Measurements from ENCODE around the gene CXCR1.
A peak's percentile ranks its signal among the peaks of the same experiment; 100 is the strongest.

The CXCR1 gene

DNA sequence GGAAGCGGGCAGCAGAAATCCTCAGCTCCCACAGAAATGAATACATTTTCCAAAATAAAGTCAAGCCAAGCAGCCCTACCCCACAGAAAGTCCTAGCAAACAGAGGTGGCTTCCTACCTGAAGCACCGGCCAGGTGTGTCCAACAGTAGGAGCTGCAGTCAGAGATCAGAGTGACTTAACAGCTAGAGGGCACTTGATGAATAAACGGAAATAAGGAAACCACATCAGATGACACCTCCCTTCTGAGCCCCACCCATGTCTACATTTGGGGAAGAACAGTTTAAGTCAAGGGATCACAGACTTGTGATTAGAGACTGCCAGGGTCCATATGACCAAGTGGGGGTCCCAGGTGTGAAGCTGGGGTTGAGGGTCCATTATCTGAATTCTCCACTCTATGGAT is at the start of gene CXCR1:
TSS of gene CXCR1 (minus strand) at position 172 of the 400 bp plus-strand sequence. CDS start 1,751 bp downstream, outside the sequence.
- Mint-ChIP-seq H3K36me3 (ENCODE audit: low read depth) (no peaks in the 10 kb centered on the region), H3K27ac (no peak within 1 kb of the TSS), H3K4me1 (ENCODE audit: low read depth) (peaks cover 20% of the 10 kb centered on the region), H3K27me3 (peaks cover 4% of the 10 kb centered on the region), H3K9me3 (no peaks in the 10 kb centered on the region), H3K4me3 (no peak within 1 kb of the TSS)

DNA sequence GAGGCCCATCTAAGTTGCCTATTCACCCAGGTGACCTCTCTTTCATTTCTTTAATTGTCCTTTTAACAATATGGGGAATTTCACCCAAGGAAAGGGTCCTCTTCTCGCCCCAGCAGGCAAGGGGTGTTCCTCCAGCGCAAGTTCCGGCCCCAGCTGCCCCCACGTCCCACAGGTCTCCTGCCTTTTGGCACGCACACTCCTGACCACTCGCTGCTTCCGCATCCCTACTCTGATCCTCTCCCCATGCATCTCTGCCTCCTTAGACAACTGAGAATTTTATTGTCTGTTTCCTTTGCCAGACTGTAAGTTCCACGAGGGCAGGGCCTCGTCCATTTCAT is 49.5 kb upstream of the CXCR1 start:
- Mint-ChIP-seq H3K4me1 (ENCODE audit: low read depth) (peaks cover 42% of the 10 kb centered on the region), H3K36me3 (ENCODE audit: low read depth) (peaks cover 34% of the 10 kb centered on the region), H3K4me3 (peak overlapping the region; percentile 97), H3K27ac (peak overlapping the region; percentile 93), H3K9me3 (no peaks in the 10 kb centered on the region), H3K27me3 (no peaks in the 10 kb centered on the region)

DNA sequence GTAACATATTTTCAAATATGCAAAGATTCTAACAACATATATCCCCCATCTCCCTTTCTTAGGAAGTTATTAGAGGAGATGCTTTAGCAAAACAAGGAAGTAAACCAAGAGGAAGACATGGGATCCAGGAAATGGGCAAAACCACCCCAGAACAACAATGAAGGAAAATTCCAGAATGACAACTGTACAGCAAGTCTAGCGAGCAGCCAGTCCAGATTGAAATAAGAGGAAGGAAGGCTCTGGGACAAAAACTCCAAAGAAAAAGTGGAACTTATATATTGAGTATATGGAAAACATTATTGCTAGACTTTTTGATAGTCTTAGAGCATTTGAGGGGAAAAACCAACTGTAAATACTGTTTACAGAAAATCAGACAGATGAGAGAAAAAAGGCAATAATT is 47.4 kb upstream of the CXCR1 start:
- H3K4me3 Mint-ChIP-seq = no peak overlapping the region
- peaks cover 20% of the 10 kb centered on the region for H3K4me1 Mint-ChIP-seq (ENCODE audit: low read depth)
- peak overlapping the region; percentile 26 for H3K27ac Mint-ChIP-seq
- peaks cover 20% of the 10 kb centered on the region for H3K36me3 Mint-ChIP-seq (ENCODE audit: low read depth)
- peaks cover 6% of the 10 kb centered on the region for H3K9me3 Mint-ChIP-seq
- H3K27me3 Mint-ChIP-seq = no peaks in the 10 kb centered on the region

DNA sequence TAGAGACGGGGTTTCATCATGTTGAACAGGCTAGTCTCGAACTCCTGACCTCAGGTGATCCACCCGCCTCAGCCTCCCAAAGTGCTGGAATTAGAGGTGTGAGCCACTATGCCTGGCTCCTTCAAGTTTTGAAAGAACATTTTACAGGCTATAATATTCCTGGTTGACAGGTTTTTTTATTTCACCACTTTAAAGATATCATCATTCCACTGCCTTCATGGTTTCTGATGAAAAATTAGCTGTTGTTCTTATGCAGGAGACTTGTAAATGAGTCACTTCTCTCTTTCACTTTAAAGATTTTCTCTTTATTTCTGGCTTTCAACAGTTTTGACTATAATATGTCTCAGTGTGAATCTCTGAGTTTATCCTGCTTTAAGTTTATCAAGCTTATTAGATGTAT is 42.3 kb upstream of the CXCR1 start:
- Mint-ChIP-seq H3K27ac (no peak overlapping the region), H3K27me3 (no peaks in the 10 kb centered on the region), H3K36me3 (ENCODE audit: low read depth) (peaks cover 5% of the 10 kb centered on the region), H3K9me3 (peaks cover 6% of the 10 kb centered on the region), H3K4me3 (no peak overlapping the region), H3K4me1 (ENCODE audit: low read depth) (no peaks in the 10 kb centered on the region)

DNA sequence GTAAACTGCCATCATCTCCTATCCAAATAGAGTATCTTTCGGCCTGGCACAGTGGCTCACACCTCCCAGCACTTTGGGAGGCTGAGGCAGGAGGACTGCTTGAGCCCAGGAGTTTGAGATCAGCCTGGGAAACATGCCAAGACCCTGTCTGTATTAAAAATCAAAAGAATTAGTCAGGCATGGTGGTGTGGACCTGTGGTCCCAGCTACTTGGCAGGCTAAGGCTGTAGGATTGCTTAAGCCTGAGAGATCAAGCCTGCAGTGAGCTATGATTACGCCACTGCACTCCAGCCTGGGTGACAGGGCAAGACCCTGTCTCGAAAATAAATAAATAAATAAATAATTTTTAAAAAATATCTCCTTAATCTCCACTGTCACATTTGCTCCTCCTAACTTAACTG is 35.5 kb upstream of the CXCR1 start:
- Mint-ChIP-seq H3K4me1 (ENCODE audit: low read depth) (no peaks in the 10 kb centered on the region), H3K4me3 (no peak overlapping the region), H3K27ac (no peak overlapping the region), H3K27me3 (peaks cover 4% of the 10 kb centered on the region), H3K36me3 (ENCODE audit: low read depth) (no peaks in the 10 kb centered on the region), H3K9me3 (no peaks in the 10 kb centered on the region)

DNA sequence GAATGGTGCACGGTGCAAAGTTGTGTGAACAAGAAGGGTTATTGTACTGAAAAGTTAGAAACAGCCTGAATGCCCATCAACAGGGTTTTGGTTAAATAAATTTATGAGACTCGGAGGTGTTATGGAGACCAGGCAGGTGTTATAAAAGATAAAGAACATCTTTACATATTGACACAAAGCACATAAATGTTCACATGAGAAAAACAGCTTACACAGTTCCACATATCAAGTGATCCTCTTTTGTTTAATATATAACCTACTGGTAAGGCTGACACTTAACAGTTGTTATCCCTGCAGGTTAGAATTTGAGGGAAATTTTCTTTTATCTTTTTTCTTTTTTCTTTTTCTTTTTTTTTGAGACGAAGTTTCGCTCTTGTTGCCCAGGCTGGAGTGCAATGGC is 30.2 kb upstream of the CXCR1 start:
- peaks cover 4% of the 10 kb centered on the region for H3K27me3 Mint-ChIP-seq
- no peaks in the 10 kb centered on the region for H3K36me3 Mint-ChIP-seq (ENCODE audit: low read depth)
- no peak overlapping the region for H3K4me3 Mint-ChIP-seq
- no peak overlapping the region for H3K27ac Mint-ChIP-seq
- H3K9me3 Mint-ChIP-seq = no peaks in the 10 kb centered on the region
- H3K4me1 Mint-ChIP-seq (ENCODE audit: low read depth) = no peaks in the 10 kb centered on the region

DNA sequence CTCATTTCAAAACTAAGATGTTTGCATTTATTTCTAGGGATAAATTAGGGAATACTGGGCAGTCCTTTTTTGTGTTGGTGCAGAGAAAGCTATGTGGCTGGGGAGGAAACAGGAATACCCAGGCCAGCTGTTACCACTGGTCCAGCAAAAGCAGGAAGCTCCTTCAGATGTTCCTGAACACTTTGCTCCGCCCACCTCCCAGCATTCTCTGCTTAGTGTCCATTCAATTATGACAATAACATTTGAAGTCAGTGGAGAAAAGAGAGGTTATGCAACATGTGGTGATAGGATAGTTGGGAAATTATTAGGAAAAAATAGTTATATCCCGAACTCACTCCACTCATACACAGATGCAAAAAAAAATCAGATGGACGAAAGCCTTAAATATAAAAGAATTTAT is 28.1 kb upstream of the CXCR1 start:
- no peaks in the 10 kb centered on the region for H3K9me3 Mint-ChIP-seq
- no peak overlapping the region for H3K27ac Mint-ChIP-seq
- H3K36me3 Mint-ChIP-seq (ENCODE audit: low read depth) = no peaks in the 10 kb centered on the region
- H3K27me3 Mint-ChIP-seq = peaks cover 4% of the 10 kb centered on the region
- no peaks in the 10 kb centered on the region for H3K4me1 Mint-ChIP-seq (ENCODE audit: low read depth)
- no peak overlapping the region for H3K4me3 Mint-ChIP-seq

DNA sequence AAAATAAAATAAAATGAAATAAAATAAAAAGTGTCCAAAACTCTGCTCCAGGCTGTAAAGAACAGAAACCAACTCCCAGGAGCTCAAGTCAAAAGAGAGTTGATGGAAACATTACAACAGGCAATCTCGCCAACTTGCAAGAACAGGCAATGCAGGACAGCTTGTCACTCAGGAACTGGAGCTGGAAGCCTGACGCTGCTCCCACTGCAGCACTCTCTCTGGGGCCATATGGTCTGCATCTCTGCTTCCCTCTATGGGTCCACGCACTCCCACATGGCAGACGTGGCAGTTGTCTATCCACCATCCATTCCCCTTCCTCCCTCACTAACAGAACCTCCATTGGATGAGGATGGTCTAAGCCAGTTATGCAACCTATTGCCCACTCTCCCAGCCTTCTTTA is 26.9 kb upstream of the CXCR1 start:
- H3K36me3 Mint-ChIP-seq (ENCODE audit: low read depth) = no peaks in the 10 kb centered on the region
- H3K27ac Mint-ChIP-seq = no peak overlapping the region
- no peaks in the 10 kb centered on the region for H3K4me1 Mint-ChIP-seq (ENCODE audit: low read depth)
- H3K27me3 Mint-ChIP-seq = peaks cover under 1% of the 10 kb centered on the region
- H3K4me3 Mint-ChIP-seq = no peak overlapping the region
- no peaks in the 10 kb centered on the region for H3K9me3 Mint-ChIP-seq

DNA sequence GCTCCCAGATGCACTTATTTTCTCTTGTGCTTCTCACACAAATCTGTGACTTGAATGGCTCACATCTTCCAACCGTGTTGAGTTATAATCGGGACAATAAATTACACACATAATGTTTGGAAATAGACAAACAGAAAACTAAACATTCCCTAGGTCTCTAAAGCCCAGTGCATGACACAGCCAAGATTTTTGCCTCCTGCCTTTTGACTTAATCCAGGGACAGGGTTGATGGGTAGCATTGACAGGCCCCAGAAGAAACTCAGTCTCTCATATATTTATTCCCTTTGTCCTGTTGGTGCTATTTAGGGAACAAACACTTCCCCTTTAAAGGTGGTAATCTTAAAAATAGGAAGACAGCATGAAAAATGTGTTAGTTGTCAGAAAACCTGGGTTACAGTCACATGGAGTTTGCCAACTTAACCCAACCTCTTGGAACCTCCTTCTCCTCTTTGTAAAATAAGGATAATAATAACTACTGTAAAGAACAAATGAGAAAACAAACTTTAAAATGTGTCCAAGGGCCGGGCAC is 26.2 kb upstream of the CXCR1 start:
- H3K27ac Mint-ChIP-seq = no peak overlapping the region
- no peak overlapping the region for H3K4me3 Mint-ChIP-seq
- no peaks in the 10 kb centered on the region for H3K4me1 Mint-ChIP-seq (ENCODE audit: low read depth)
- no peaks in the 10 kb centered on the region for H3K9me3 Mint-ChIP-seq
- H3K36me3 Mint-ChIP-seq (ENCODE audit: low read depth) = no peaks in the 10 kb centered on the region
- no peaks in the 10 kb centered on the region for H3K27me3 Mint-ChIP-seq

DNA sequence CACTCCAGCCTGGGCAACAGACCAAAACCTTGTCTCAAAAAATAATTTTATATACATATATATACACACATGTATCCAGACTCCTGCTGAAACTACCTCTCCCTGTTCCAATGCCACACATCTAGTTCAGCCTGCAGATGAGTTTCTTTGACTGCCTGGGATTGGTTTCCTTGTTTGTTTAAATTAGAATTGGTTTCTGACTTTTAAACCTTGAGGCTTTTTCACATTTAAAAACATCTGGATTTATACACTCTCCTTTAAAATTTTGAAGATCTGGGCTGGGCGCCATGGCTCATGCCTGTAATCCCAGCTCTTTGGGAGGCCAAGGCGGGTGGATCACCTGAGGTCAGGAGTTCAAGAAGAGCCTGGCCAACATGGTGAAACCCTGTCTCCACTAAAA is 21.8 kb upstream of the CXCR1 start:
- no peak overlapping the region for H3K4me3 Mint-ChIP-seq
- H3K27me3 Mint-ChIP-seq = no peaks in the 10 kb centered on the region
- H3K36me3 Mint-ChIP-seq (ENCODE audit: low read depth) = no peaks in the 10 kb centered on the region
- H3K27ac Mint-ChIP-seq = no peak overlapping the region
- H3K4me1 Mint-ChIP-seq (ENCODE audit: low read depth) = peaks cover 4% of the 10 kb centered on the region
- H3K9me3 Mint-ChIP-seq = no peaks in the 10 kb centered on the region

DNA sequence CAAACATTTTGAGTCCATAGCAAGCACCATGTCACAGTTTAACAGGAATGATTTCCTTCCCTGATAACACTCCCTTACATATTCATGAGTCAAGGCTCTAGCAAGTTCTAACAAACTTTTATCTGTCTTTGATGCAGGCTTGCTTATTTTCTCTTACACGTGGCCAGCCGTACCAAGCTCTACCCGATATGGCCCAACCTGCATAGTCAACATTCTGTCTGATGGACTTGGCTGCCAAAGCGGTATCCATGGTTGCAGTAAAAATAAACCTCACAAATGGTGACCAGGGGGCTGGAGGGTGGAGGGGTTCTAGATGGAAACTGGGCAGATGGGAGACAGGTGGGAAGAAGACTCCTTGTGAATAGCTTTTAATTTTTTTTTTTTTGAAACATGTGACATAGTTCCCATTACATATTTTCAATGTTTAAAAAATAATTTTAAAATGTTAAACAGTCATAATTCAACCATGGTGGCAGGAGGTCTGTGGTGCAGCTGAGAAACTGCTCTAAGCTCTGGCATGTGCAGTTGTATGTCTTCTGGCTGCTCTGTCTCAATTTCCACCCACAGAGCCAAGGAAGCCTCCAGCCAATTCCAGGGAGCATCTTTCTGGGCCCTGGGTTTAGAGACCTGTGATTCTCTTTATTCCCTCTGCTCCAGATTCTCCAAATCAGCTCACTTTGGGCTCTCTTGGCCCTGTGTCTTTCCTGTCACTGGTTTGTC is 20.7 kb upstream of the CXCR1 start:
- H3K27ac Mint-ChIP-seq = no peak overlapping the region
- H3K4me3 Mint-ChIP-seq = no peak overlapping the region
- no peaks in the 10 kb centered on the region for H3K27me3 Mint-ChIP-seq
- no peaks in the 10 kb centered on the region for H3K9me3 Mint-ChIP-seq
- H3K4me1 Mint-ChIP-seq (ENCODE audit: low read depth) = peaks cover 4% of the 10 kb centered on the region
- no peaks in the 10 kb centered on the region for H3K36me3 Mint-ChIP-seq (ENCODE audit: low read depth)

DNA sequence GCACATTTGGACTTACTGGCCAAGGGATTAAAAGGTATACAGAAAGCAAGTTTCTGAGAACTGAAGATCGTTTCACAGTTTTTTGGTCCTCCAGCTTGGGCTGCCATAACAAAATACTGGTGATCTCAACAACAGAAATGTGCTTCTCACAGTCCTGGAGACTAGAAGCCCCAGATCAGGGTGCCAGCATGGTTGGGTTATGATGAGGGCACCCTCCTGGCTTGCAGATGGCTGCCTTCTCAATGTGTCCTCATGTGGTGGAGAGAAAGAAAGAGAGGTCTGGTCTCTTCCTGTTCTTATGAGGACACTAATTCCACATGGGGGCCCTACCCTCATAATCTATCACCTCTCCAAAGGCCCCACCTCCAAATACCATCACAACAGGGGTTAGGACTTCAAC is 20.1 kb upstream of the CXCR1 start:
- no peaks in the 10 kb centered on the region for H3K9me3 Mint-ChIP-seq
- H3K4me3 Mint-ChIP-seq = no peak overlapping the region
- H3K36me3 Mint-ChIP-seq (ENCODE audit: low read depth) = no peaks in the 10 kb centered on the region
- H3K4me1 Mint-ChIP-seq (ENCODE audit: low read depth) = peaks cover 4% of the 10 kb centered on the region
- H3K27ac Mint-ChIP-seq = no peak overlapping the region
- H3K27me3 Mint-ChIP-seq = no peaks in the 10 kb centered on the region

DNA sequence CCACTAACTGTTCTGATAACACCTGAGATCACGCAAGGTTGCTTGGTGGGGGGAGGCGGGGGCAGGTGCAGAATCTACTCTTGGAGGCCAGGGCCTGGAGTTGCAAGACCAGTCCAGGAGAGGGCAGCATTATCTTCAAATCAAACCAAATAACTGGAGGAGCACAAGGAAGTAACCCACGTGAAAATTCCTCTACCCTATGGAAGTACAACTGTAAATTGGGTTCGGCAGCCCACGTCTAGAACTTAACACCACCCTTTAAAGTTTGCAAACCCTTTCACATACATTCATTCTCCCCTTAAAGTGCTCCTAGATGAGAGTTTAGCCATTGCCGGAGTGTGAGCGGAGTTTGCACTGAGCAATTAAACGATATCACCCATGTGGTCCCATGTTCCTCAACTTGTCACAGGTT is 19.6 kb upstream of the CXCR1 start:
- H3K27me3 Mint-ChIP-seq = no peaks in the 10 kb centered on the region
- H3K36me3 Mint-ChIP-seq (ENCODE audit: low read depth) = no peaks in the 10 kb centered on the region
- peaks cover 4% of the 10 kb centered on the region for H3K4me1 Mint-ChIP-seq (ENCODE audit: low read depth)
- no peaks in the 10 kb centered on the region for H3K9me3 Mint-ChIP-seq
- peak overlapping the region; percentile 6 for H3K27ac Mint-ChIP-seq
- no peak overlapping the region for H3K4me3 Mint-ChIP-seq

DNA sequence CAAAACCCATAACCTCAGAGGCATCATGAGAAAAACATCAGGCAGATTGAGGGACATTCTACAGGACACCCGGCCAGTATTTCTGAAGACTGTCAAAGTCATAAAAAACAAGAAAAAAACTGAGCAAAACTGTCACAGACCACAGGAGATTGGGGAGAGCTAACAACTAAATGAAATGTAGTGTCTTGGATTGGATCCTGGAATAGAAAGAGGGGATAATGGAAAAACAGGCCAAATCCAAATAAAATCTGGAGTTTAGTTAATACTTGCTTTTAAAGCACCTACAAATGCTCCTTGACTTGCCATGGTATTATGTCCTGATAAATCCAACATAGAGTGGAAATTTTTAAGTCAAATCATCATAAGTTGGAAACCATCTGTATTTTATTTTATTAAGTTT is 17.6 kb upstream of the CXCR1 start:
- no peaks in the 10 kb centered on the region for H3K36me3 Mint-ChIP-seq (ENCODE audit: low read depth)
- H3K27ac Mint-ChIP-seq = no peak overlapping the region
- H3K9me3 Mint-ChIP-seq = no peaks in the 10 kb centered on the region
- peaks cover 4% of the 10 kb centered on the region for H3K4me1 Mint-ChIP-seq (ENCODE audit: low read depth)
- no peaks in the 10 kb centered on the region for H3K27me3 Mint-ChIP-seq
- no peak overlapping the region for H3K4me3 Mint-ChIP-seq

DNA sequence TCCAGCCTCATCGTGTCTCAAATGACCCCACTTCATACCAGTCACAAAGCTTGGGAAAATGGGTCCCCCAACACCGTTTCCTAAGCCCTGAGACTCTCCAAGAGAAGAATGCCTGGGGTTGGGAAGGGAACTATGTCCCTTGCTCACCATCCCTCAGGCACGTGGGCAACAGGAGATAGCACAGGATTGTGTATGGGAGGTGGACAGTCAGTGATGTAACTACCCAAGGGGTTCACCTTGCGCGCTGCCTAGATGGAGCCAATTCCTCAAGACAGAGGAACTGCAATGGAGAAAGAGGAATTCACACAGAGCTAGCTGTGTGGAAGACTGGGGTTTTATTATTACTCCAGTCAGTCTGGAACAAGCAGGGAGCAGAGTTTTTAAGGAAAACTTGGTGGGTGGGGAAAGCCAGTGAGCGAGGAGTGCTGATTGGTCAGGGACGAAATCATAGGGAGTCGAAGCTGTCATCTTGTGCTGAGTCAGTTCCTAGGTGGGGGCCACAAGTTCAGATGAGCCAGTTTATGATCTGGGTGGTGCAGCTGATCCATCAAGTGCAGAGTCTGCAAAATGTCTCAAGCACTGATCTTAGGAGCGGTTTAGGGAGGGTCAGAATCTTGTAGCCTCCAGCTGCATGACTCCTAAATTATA is 13.8 kb upstream of the CXCR1 start:
- H3K4me3 Mint-ChIP-seq = no peak overlapping the region
- H3K36me3 Mint-ChIP-seq (ENCODE audit: low read depth) = no peaks in the 10 kb centered on the region
- no peaks in the 10 kb centered on the region for H3K9me3 Mint-ChIP-seq
- peaks cover 4% of the 10 kb centered on the region for H3K27me3 Mint-ChIP-seq
- no peaks in the 10 kb centered on the region for H3K4me1 Mint-ChIP-seq (ENCODE audit: low read depth)
- no peak overlapping the region for H3K27ac Mint-ChIP-seq

DNA sequence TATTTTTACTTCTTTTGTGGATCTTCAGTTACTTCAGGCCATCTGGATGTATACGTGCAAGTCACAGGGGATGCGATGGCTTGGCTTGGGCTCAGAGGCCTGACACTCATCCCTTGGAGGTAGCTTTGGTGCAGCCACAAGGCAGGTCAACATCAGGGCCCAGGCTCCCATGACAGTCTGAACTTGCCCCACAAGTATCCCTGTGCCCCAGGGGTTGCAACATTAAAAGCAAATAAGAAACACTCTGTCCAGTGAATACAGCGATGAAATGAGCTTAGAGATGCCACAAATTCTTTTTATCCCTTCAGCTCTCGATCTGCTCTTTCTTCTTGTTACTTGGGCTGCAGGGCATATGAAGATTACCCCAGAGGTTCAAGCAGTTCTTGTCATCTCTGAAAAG is 13.0 kb upstream of the CXCR1 start:
- H3K4me3 Mint-ChIP-seq = no peak overlapping the region
- no peak overlapping the region for H3K27ac Mint-ChIP-seq
- H3K4me1 Mint-ChIP-seq (ENCODE audit: low read depth) = no peaks in the 10 kb centered on the region
- H3K27me3 Mint-ChIP-seq = peaks cover 4% of the 10 kb centered on the region
- H3K36me3 Mint-ChIP-seq (ENCODE audit: low read depth) = no peaks in the 10 kb centered on the region
- no peaks in the 10 kb centered on the region for H3K9me3 Mint-ChIP-seq
